GM19467 (cell line): Measurements from ENCODE around the gene PPP1R14B.

ENCODE experiments used
- ATAC-seq: cut with Tn5 transposase; IDR thresholded peaks from one replicate; pipeline ENCODE4 v1.9.1; 2021; ENCODE audit warnings: mild to moderate bottlenecking, moderate library complexity; ENCODE audit not compliant: unreplicated experiment

PPP1R14B gene

GRCh38 chr11:64218628-64219353 is 28.0 kb downstream of the PPP1R14B start:
- ATAC-seq, result no peak

- ATAC-seq, result no peak
Measured at GRCh38 chr11:64216879-64217278, 29.9 kb downstream of the PPP1R14B start.

- no peak for ATAC-seq
Measured at GRCh38 chr11:64211181-64211872, 35.4 kb downstream of the PPP1R14B start.

GRCh38 chr11:64210301-64211020 is 36.3 kb downstream of the PPP1R14B start:
- no peak for ATAC-seq

- ATAC-seq, result no peak
Measured at GRCh38 chr11:64209563-64209843, 37.2 kb downstream of the PPP1R14B start.

- no peak for ATAC-seq
Measured at GRCh38 chr11:64208796-64209562, 37.8 kb downstream of the PPP1R14B start.

- no peak for ATAC-seq
Measured at GRCh38 chr11:64208086-64208795, 38.5 kb downstream of the PPP1R14B start.

GRCh38 chr11:64207256-64208085 is 39.3 kb downstream of the PPP1R14B start:
- no peak for ATAC-seq

GRCh38 chr11:64206457-64207255 is 40.1 kb downstream of the PPP1R14B start, which contains the start of gene FERMT3:
Gene FERMT3, plus strand, starts transcription at chr11:64206721. Its CDS starts 644 bp downstream, at chr11:64207365.
- no peak for ATAC-seq

GRCh38 chr11:64204464-64204989 is 42.2 kb downstream of the PPP1R14B start:
- ATAC-seq, result no peak

GRCh38 chr11:64204080-64204440 is 42.7 kb downstream of the PPP1R14B start:
- ATAC-seq, result no peak

GRCh38 chr11:64203421-64204079 is 43.2 kb downstream of the PPP1R14B start:
- ATAC-seq, result no peak

- no peak for ATAC-seq
Measured at GRCh38 chr11:64202992-64203391, 43.8 kb downstream of the PPP1R14B start.

GRCh38 chr11:64201543-64201942 is 45.2 kb downstream of the PPP1R14B start:
- no peak for ATAC-seq

- no peak for ATAC-seq
Measured at GRCh38 chr11:64198511-64198910, 48.2 kb downstream of the PPP1R14B start.

GRCh38 chr11:64196626-64197025 is 50.1 kb downstream of the PPP1R14B start:
- no peak for ATAC-seq
